Type B pancreatic cell (in vitro differentiated cells): Measurements from ENCODE around the gene SLC30A5. TPM values are rescaled to one million over a fixed set of nuclear protein-coding genes. Genes with fewer than 3 reads are reported as not detected.

Experiments used
- DNase-seq: peaks from one replicate; pipeline ENCODE4 v3.0.0; 2021; ENCODE audit warnings: mixed read lengths; ENCODE audit not compliant: unreplicated experiment; ENCODE audit errors: extremely low spot score
- H3K27ac Mint-ChIP-seq: 2 replicates; pipeline ENCODE4 v1.8.0; 2021; ENCODE audit warnings: mild to moderate bottlenecking, mixed read lengths
- H3K27me3 Mint-ChIP-seq: 2 replicates; pipeline ENCODE4 v1.8.0; 2021; ENCODE audit warnings: mixed read lengths
- H3K36me3 Mint-ChIP-seq: 2 replicates; pipeline ENCODE4 v1.8.0; 2021; ENCODE audit warnings: mixed read lengths
- H3K4me1 Mint-ChIP-seq: one replicate; pipeline ENCODE4 v1.8.0; 2021; ENCODE audit warnings: mixed read lengths; ENCODE audit not compliant: unreplicated experiment
- H3K4me3 Mint-ChIP-seq: 2 replicates; pipeline ENCODE4 v1.8.0; 2021; ENCODE audit warnings: mild to moderate bottlenecking, mixed read lengths
- H3K9me3 Mint-ChIP-seq: 2 replicates; pipeline ENCODE4 v1.8.0; 2021; ENCODE audit warnings: mixed read lengths
- CTCF ChIP-seq: fragments of 200-600 bp; sonication (generic); conservative IDR thresholded peaks from 2 replicates; pipeline ENCODE4 v1.5.0; 2021; ENCODE audit warnings: antibody characterized with exemption, mild to moderate bottlenecking
- total RNA-seq: library from RNA; stranded (reverse); gene quantifications from 2 replicates; pipeline ENCODE4 v1.2.1, GENCODE V29; 2021; ENCODE audit warnings: low replicate concordance

Gene SLC30A5
- total RNA-seq, 1 donor from 2014 or later, result 57.9 TPM

GRCh38 chr5:69090158-69090557 lies 3.7 kb upstream of the SLC30A5 start:
- no peak overlapping the region for H3K27ac Mint-ChIP-seq
- peaks cover 8% of the 10 kb centered on the region for H3K4me1 Mint-ChIP-seq
- H3K9me3 Mint-ChIP-seq, result no peaks in the 10 kb centered on the region
- no peak for DNase-seq
- H3K27me3 Mint-ChIP-seq, result no peaks in the 10 kb centered on the region
- H3K4me3 Mint-ChIP-seq, result no peak overlapping the region
- H3K36me3 Mint-ChIP-seq, result no peaks in the 10 kb centered on the region
- TF ChIP-seq CTCF, result no peak

GRCh38 chr5:69091771-69092170 lies 2.0 kb upstream of the SLC30A5 start:
- Mint-ChIP-seq H3K4me1 (peaks cover 12% of the 10 kb centered on the region), H3K27me3 (no peaks in the 10 kb centered on the region), H3K27ac (peak overlapping the region; percentile 48), H3K36me3 (peaks cover 5% of the 10 kb centered on the region), H3K9me3 (no peaks in the 10 kb centered on the region), H3K4me3 (no peak overlapping the region)
- TF ChIP-seq CTCF, result no peak
- DNase-seq, result no peak

GRCh38 chr5:69092969-69093368 lies 845 bp upstream of the SLC30A5 start:
- H3K4me3 Mint-ChIP-seq, result peak overlapping the region; percentile 41
- no peak for DNase-seq
- H3K4me1 Mint-ChIP-seq, result peaks cover 19% of the 10 kb centered on the region
- no peaks in the 10 kb centered on the region for H3K9me3 Mint-ChIP-seq
- H3K27me3 Mint-ChIP-seq, result no peaks in the 10 kb centered on the region
- H3K36me3 Mint-ChIP-seq, result peaks cover 14% of the 10 kb centered on the region
- TF ChIP-seq CTCF, result no peak
- H3K27ac Mint-ChIP-seq, result peak overlapping the region; percentile 97

- Mint-ChIP-seq H3K4me1 (peaks cover 19% of the 10 kb centered on the region), H3K9me3 (no peaks in the 10 kb centered on the region), H3K27me3 (no peaks in the 10 kb centered on the region), H3K27ac (peak overlapping the region; percentile 41), H3K4me3 (no peak overlapping the region), H3K36me3 (peaks cover 31% of the 10 kb centered on the region)
- no peak for DNase-seq
- TF ChIP-seq CTCF, result no peak
Measured at GRCh38 chr5:69099302-69099701, 5.5 kb downstream of the SLC30A5 start.

- H3K4me1 Mint-ChIP-seq, result peaks cover 8% of the 10 kb centered on the region
- no peak for DNase-seq
- H3K9me3 Mint-ChIP-seq, result no peaks in the 10 kb centered on the region
- H3K27me3 Mint-ChIP-seq, result no peaks in the 10 kb centered on the region
- H3K27ac Mint-ChIP-seq, result no peak overlapping the region
- TF ChIP-seq CTCF, result no peak
- H3K36me3 Mint-ChIP-seq, result peaks cover 36% of the 10 kb centered on the region
- no peak overlapping the region for H3K4me3 Mint-ChIP-seq
Measured at GRCh38 chr5:69103521-69103920, 9.7 kb downstream of the SLC30A5 start.
